ENCODE data around the gene PLCD1. TPM values are rescaled to one million over a fixed set of nuclear protein-coding genes. Genes with fewer than 3 reads are reported as not detected.

PLCD1 gene
- total and polyA plus RNA-seq, 2 experiments from 2014 or later, result 16.0 to 24.4 TPM

- peaks cover 4% of the 10 kb centered on the region; the same call in 1 of the 2 replicates for H3F3A ChIP-seq (replicated peaks; ENCODE audit: low read depth)
- H3K4me1 ChIP-seq (ENCODE audit: insufficient read depth), result peaks cover 18% of the 10 kb centered on the region
- ATAC-seq (no peak), DNase-seq (ENCODE audit: low spot score) (no peak)
- no peak for TF ChIP-seq JUNB (IDR thresholded peaks at IDR 0.05; ENCODE audit: unreplicated experiment)
- TF ChIP-seq REST (IDR thresholded peaks at IDR 0.05; ENCODE audit: unreplicated experiment), result no peak
- TF ChIP-seq CREB1 (CRISPR knock-in tag; IDR thresholded peaks at IDR 0.05; ENCODE audit: low read depth), result no peak
- no peak for TF ChIP-seq NANOG (IDR thresholded peaks at IDR 0.05; ENCODE audit: borderline replicate concordance)
- no peak for TF ChIP-seq ZNF114 (CRISPR knock-in tag; IDR thresholded peaks at IDR 0.05)
- TF ChIP-seq EZH2 (IDR thresholded peaks at IDR 0.05; ENCODE audit: low read depth, unreplicated experiment), result no peak
- no peak for TF ChIP-seq POLR2AphosphoS5 (IDR thresholded peaks at IDR 0.05; ENCODE audit: low read depth)
- Mint-ChIP-seq H3K9me3 (no peaks in the 10 kb centered on the region), H3K27ac (no peak overlapping the region), H3K36me3 (ENCODE audit: low read depth) (0 out of 3 replicates have a peak, but pooled peaks cover 3% of the 10 kb centered on the region), H3K4me1 (peaks cover 21% of the 10 kb centered on the region), H3K4me3 (no peak overlapping the region), H3K27me3 (ENCODE audit: insufficient read depth, low read depth, poor library complexity) (peaks cover 12% of the 10 kb centered on the region)
- H2AFZ ChIP-seq, result no peak overlapping the region
- H3K36me3 ChIP-seq (ENCODE audit: insufficient read depth), result no peaks in the 10 kb centered on the region
- no peaks in the 10 kb centered on the region for H3K9me2 ChIP-seq (ENCODE audit: insufficient read depth)
- H3K27ac ChIP-seq (ENCODE audit: low read depth), result no peak overlapping the region
- no peaks in the 10 kb centered on the region for H3K79me2 ChIP-seq (replicated peaks; ENCODE audit: insufficient read depth)
- no peak overlapping the region for H3K4me3 ChIP-seq
- H4K20me1 ChIP-seq (replicated peaks; ENCODE audit: insufficient read depth), result no peaks in the 10 kb centered on the region
- no peaks in the 10 kb centered on the region; the same call in 1 of the 2 replicates for H3K27me3 ChIP-seq (ENCODE audit: insufficient read depth)
- H3K4me2 ChIP-seq, result no peak overlapping the region
Measured at GRCh38 chr3:37997342-37997741, 32.1 kb downstream of the PLCD1 start.

GRCh38 chr3:37996785-37997301, 32.6 kb downstream of the PLCD1 start:
- H3K27ac ChIP-seq (ENCODE audit: low read depth), result no peak overlapping the region
- no peaks in the 10 kb centered on the region; the same call in 1 of the 2 replicates for H3K27me3 ChIP-seq (ENCODE audit: insufficient read depth)
- no peaks in the 10 kb centered on the region for H3K36me3 ChIP-seq (ENCODE audit: insufficient read depth)
- peak; percentile 11 for ATAC-seq
- H2AFZ ChIP-seq, result no peak overlapping the region
- no peaks in the 10 kb centered on the region for H3K79me2 ChIP-seq (replicated peaks; ENCODE audit: insufficient read depth)
- peak; percentile 85 for DNase-seq (ENCODE audit: low spot score)
- no peak overlapping the region for H3K4me3 ChIP-seq
- H3K9me2 ChIP-seq (ENCODE audit: insufficient read depth), result no peaks in the 10 kb centered on the region
- Mint-ChIP-seq H3K4me1 (peaks cover 21% of the 10 kb centered on the region), H3K27me3 (ENCODE audit: insufficient read depth, low read depth, poor library complexity) (peaks cover 12% of the 10 kb centered on the region), H3K27ac (no peak overlapping the region), H3K9me3 (no peaks in the 10 kb centered on the region), H3K4me3 (no peak overlapping the region), H3K36me3 (ENCODE audit: low read depth) (0 out of 3 replicates have a peak, but pooled peaks cover 3% of the 10 kb centered on the region)
- H3F3A ChIP-seq (replicated peaks; ENCODE audit: low read depth), result peaks cover 4% of the 10 kb centered on the region; the same call in 1 of the 2 replicates
- H3K4me1 ChIP-seq (ENCODE audit: insufficient read depth), result peaks cover 18% of the 10 kb centered on the region
- H3K4me2 ChIP-seq, result no peak overlapping the region
- TF ChIP-seq CREB1 (CRISPR knock-in tag; IDR thresholded peaks at IDR 0.05; ENCODE audit: low read depth), result peak; percentile 48
- TF ChIP-seq CTCF (conservative IDR thresholded peaks at IDR 0.05; ENCODE audit: low read depth in 2 of 2), result peak; percentile 82 to 93
- no peak for TF ChIP-seq JUNB (IDR thresholded peaks at IDR 0.05; ENCODE audit: unreplicated experiment)
- TF ChIP-seq ZNF331 (CRISPR knock-in tag; IDR thresholded peaks at IDR 0.05; ENCODE audit: low read depth), result no peak
- no peak for TF ChIP-seq POLR2AphosphoS5 (IDR thresholded peaks at IDR 0.05; ENCODE audit: low read depth)
- no peak for TF ChIP-seq ZNF114 (CRISPR knock-in tag; IDR thresholded peaks at IDR 0.05)
- no peak for TF ChIP-seq ETS1 (IDR thresholded peaks at IDR 0.05)
- no peaks in the 10 kb centered on the region for H4K20me1 ChIP-seq (replicated peaks; ENCODE audit: insufficient read depth)
